NCI-H748 (cell line): ENCODE measurements around the gene RXYLT1.
A peak's percentile ranks its signal among the peaks of the same experiment; 100 is the strongest.

Experiments used
- DNase-seq: peaks from one replicate; lab custom pipeline; 2025; ENCODE audit not compliant: unreplicated experiment; lab: John Stamatoyannopoulos, UW

Gene RXYLT1

GRCh38 chr12:63795944-63796343, 16.2 kb downstream of the RXYLT1 start:
- DNase-seq = no peak

GRCh38 chr12:63802012-63802608, 22.4 kb downstream of the RXYLT1 start:
- DNase-seq = peak; percentile 73

- no peak for DNase-seq
Measured at GRCh38 chr12:63804746-63805145, 25.0 kb downstream of the RXYLT1 start.

GRCh38 chr12:63805704-63806672, 26.3 kb downstream of the RXYLT1 start:
- peak; percentile 95 for DNase-seq

GRCh38 chr12:63808631-63809030, 28.9 kb downstream of the RXYLT1 start:
- no peak for DNase-seq

- DNase-seq = no peak
Measured at GRCh38 chr12:63809566-63809965, 29.9 kb downstream of the RXYLT1 start.

GRCh38 chr12:63811334-63811733, 31.6 kb downstream of the RXYLT1 start:
- no peak for DNase-seq

- no peak for DNase-seq
Measured at GRCh38 chr12:63811755-63812154, 32.0 kb downstream of the RXYLT1 start.

- peak; percentile 20 for DNase-seq
Measured at GRCh38 chr12:63814146-63814772, 34.5 kb downstream of the RXYLT1 start.

GRCh38 chr12:63815482-63815852, 35.8 kb downstream of the RXYLT1 start:
- DNase-seq = no peak

- DNase-seq = no peak
Measured at GRCh38 chr12:63816031-63816430, 36.3 kb downstream of the RXYLT1 start.

GRCh38 chr12:63820427-63820826, 40.7 kb downstream of the RXYLT1 start:
- no peak for DNase-seq

- DNase-seq = no peak
Measured at GRCh38 chr12:63821781-63822251, 42.1 kb downstream of the RXYLT1 start.

- no peak for DNase-seq
Measured at GRCh38 chr12:63822352-63822751, 42.6 kb downstream of the RXYLT1 start.

GRCh38 chr12:63823040-63823439, 43.3 kb downstream of the RXYLT1 start:
- no peak for DNase-seq

GRCh38 chr12:63826006-63826585, 46.4 kb downstream of the RXYLT1 start:
- peak; percentile 74 for DNase-seq

GRCh38 chr12:63828867-63829266, 49.2 kb downstream of the RXYLT1 start:
- no peak for DNase-seq

GRCh38 chr12:63836046-63836445, 56.3 kb downstream of the RXYLT1 start:
- no peak for DNase-seq

GRCh38 chr12:63836936-63837335, 57.2 kb downstream of the RXYLT1 start:
- no peak for DNase-seq

- no peak for DNase-seq
Measured at GRCh38 chr12:63838411-63838810, 58.7 kb downstream of the RXYLT1 start.

- no peak for DNase-seq
Measured at GRCh38 chr12:63841011-63841410, 61.3 kb downstream of the RXYLT1 start.
